GM12874 (cell line): ENCODE measurements around the gene NAA16.

Experiments
- CTCF ChIP-seq: IDR thresholded peaks from 2 replicates; pipeline ENCODE4 v1.5.1; 2011; ENCODE audit warnings: low read depth, mild to moderate bottlenecking, control low read depth, low read length, moderate library complexity; ENCODE audit not compliant: insufficient read depth

The NAA16 gene

DNA sequence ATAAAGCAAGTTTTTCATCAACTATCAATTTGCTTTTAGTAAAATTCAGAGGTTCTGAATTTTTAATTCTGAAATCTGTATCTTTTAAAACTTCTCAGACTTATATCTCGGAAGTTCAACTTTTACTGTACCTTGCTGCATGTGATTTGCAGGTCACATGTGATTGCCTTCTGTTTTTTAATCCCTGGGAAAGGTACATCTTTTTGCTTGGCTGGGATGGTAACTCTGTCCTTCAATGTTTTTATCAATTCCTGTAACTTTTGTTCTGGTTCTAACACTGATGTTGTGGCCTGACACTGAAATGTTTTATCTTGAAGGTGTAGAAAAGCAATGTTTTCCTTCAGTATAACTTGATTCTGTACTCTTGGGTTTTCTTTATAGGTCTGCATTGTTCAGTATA is 16.2 kb upstream of the NAA16 start:
- TF ChIP-seq CTCF, result no peak

DNA sequence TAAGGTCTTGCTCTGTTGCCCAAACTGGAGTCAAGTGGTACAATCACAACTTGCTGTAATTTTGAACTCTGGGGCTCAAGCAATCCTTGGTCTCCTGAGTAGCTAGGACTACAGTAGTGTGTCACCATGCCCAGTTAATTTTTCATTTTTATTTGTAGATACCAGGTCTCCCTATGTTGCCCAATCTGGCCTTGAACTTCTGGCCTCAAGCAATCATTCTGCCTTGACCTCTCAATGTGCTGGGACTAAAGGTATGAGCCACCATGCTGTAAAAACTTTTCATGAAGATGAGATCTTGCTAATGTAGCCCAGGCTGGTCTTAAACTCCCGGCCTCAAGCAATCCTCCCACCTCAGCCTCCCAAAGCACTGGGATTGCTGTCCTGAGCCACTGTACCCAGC is 15.1 kb upstream of the NAA16 start:
- TF ChIP-seq CTCF, result no peak

DNA sequence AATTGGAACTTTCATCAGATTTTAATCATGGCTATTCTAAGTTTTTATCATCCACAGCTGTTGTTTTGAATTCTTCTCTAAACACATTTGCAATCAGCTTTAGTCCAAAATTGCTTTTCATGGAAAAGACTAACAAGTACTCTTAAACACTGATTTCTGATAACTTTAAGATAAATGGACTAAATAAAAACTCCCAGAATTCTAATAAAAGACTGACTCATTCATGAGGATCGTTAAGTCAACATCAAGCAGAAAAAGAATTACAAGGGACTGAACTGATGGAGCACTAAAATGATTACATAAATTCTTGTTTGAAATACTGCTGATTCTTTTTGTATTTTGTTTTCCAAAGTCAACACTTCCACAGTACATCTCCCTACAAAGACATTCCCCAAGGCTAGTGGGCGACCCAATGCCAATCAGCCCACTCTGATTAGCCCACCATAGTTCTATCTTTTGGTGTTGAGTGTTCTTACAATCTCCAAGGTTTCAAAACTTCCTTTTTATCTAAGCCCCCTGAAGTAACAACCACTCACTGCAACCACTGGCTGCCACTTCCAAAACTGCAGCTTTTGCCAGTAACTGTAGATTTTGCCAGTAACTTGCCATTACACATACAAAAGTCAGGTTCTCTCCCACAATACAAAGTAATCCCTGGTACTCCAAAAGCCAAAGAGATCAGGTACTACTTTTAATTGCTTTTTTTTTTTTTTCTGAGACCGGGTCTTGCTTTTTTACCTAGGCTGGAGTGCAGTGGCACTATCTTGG is 14.0 kb upstream of the NAA16 start:
- TF ChIP-seq CTCF, result no peak

DNA sequence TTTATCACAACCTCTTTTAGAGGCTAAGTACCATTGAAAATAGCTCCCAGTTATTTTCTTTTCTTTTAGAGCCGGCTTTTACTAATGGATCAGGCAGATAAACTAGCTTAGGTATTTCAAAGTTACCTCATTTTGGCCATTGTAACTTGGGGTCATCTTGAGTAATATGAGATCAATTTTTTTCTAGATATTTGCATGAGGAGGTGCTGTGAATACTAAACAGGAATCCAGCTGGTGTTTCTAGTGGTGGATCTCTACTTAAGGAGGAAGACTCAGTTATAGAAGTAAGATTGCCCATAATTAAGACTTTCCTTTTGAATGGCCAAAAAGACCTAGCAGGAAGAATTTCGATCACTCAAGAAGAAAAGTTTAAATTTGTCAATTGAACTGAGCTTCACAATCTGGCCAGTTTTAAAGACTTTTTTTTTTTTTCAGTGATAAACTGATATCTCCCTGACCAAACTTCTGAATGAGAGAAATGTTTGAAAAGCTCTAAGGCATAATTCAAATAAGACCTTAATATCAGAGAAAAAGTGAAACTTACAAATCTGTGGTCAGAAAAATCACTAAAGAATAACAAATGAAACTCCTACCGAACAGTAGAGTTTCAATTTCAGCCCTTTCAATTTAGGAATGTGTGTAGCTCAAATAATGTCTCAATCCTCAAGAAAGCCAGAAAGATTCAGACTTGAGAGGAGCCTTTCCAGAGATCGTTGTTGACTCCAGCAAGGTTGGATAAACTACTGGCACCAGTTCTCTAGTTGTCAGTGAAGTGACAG is 11.6 kb upstream of the NAA16 start:
- no peak for TF ChIP-seq CTCF

GRCh38 chr13:41302743-41303142 is 8.3 kb upstream of the NAA16 start:
- TF ChIP-seq CTCF, result no peak

DNA sequence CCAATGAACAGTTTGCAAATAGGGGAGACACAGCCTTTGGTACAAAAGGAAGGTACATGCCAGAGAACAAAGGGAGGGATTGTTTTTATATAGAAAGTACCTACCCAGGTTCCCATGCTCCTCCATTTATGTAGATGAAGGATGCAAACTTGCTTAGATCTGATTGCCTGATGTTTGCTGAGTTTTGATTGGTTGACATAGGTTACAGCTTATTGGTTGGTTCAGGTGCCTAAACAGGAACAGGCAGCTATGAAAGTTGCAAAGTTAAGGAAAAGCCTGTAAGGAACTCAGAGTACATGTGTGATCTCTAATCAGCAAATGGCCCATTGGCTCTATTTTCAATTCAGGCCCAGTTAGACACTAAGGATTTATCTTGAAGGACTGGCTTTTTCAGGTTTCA is 6.5 kb upstream of the NAA16 start:
- TF ChIP-seq CTCF, result no peak

GRCh38 chr13:41306271-41307145 is 4.6 kb upstream of the NAA16 start:
- TF ChIP-seq CTCF, result no peak
